T-helper 17 cell (primary cell): ENCODE data around the gene CDC42EP5. TPM values are rescaled to one million over a fixed set of nuclear protein-coding genes. Genes with fewer than 3 reads are reported as not detected.
"Not testable (repeated sequence)": the region's sequence is repeated elsewhere in the genome, so short reads cannot be mapped to it uniquely, and the experiment has no call there.

ENCODE experiments used
- ATAC-seq: fragments of 150-1000 bp; cut with Tn5 transposase; 2 replicates; pipeline ENCODE4 v1.10.0; 2021; ENCODE audit warnings: mild to moderate bottlenecking, moderate library complexity
- DNase-seq, 3 donors: peaks; one replicate each; pipeline versions ENCODE4 v3.0.0 to v3.0.0-alpha.2; 2020 to 2021
- H3K9me3 ChIP-seq: one replicate; pipeline ENCODE4 v1.7.0; 2013; ENCODE audit warnings: low read length, mild to moderate bottlenecking; ENCODE audit not compliant: control insufficient read depth, poor library complexity, severe bottlenecking
- H3K27ac Mint-ChIP-seq: one replicate; pipeline ENCODE4 v1.8.0; 2022; ENCODE audit warnings: mild to moderate bottlenecking, moderate library complexity, mixed read lengths
- H3K27me3 Mint-ChIP-seq: one replicate; pipeline ENCODE4 v1.8.0; 2022; ENCODE audit warnings: mixed read lengths
- H3K36me3 Mint-ChIP-seq: one replicate; pipeline ENCODE4 v1.8.0; 2022; ENCODE audit warnings: low read depth, mixed read lengths
- H3K4me1 Mint-ChIP-seq: one replicate; pipeline ENCODE4 v1.8.0; 2022; ENCODE audit warnings: mild to moderate bottlenecking, mixed read lengths
- H3K4me3 Mint-ChIP-seq: one replicate; pipeline ENCODE4 v1.8.0; 2022; ENCODE audit warnings: mild to moderate bottlenecking, moderate library complexity, mixed read lengths
- total RNA-seq, 4 donors: library from RNA in 2 of 4; stranded (reverse) in 2 of 4; gene quantifications; one replicate each; pipeline ENCODE4 v1.2.3 and lab custom pipeline; 2022 to 2026

Gene CDC42EP5
- total RNA-seq, 2 donors from 2014 or later: not detected

DNA sequence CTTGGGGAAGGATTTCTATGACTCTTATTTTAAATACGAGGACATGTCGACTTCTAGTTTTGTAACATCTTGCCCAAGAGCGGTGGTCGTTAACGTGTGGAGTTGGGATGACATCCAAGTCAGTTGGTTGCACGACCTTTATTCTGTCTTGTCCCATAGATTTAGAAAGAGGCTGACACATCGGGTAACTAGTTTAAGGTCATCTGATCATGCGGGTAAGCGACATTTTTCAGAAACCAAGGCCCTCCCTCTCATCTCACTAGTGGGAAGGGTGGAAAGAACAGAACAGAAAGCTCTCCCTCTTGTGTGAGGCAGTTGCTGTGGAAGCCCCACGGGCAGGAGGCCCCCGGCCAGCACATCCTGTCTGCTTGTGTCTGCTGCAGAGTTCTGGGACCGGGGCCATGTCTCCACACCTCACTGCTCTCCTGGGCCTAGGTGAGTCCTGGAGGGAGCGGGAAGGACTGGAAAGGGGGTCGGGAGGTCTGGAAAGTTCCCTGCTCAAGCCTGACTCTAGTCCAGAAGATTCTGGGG, 29.5 kb upstream of the CDC42EP5 start, which contains the start of gene LAIR2:
Gene LAIR2, plus strand, starts transcription at position 314 of the 531 bp plus-strand sequence. Its CDS starts 88 bp downstream, at position 402.
- Mint-ChIP-seq H3K36me3 (no peaks in the 10 kb centered on the region), H3K4me3 (no peak within 1 kb of the TSS), H3K27me3 (peaks cover 53% of the 10 kb centered on the region), H3K4me1 (peaks cover 17% of the 10 kb centered on the region), H3K27ac (no peak within 1 kb of the TSS)
- DNase-seq: no peak
- H3K9me3 ChIP-seq: no peaks in the 10 kb centered on the region
- ATAC-seq: no peak

DNA sequence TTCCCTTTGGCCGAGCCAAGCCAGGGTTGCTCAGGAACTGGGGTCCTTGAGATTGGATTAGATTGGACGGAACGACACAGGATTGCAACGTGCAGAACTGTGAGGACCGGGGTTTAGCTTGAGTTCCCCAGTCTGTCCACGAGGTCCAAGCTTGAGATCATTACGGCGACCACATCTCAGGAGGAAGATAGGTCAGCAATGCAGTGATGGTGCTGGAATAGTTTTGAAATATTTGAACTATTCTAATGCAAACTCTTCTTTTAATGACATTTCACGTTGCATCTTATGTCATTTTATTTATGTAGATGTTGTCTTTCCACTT, 25.3 kb upstream of the CDC42EP5 start:
- not testable (repeated sequence) for H3K9me3 ChIP-seq, H3K36me3 Mint-ChIP-seq, H3K4me3 Mint-ChIP-seq, H3K27ac Mint-ChIP-seq, DNase-seq
- Mint-ChIP-seq H3K27me3 (peaks cover 41% of the 10 kb centered on the region), H3K4me1 (peaks cover 14% of the 10 kb centered on the region)
- peak; percentile 41 for ATAC-seq

DNA sequence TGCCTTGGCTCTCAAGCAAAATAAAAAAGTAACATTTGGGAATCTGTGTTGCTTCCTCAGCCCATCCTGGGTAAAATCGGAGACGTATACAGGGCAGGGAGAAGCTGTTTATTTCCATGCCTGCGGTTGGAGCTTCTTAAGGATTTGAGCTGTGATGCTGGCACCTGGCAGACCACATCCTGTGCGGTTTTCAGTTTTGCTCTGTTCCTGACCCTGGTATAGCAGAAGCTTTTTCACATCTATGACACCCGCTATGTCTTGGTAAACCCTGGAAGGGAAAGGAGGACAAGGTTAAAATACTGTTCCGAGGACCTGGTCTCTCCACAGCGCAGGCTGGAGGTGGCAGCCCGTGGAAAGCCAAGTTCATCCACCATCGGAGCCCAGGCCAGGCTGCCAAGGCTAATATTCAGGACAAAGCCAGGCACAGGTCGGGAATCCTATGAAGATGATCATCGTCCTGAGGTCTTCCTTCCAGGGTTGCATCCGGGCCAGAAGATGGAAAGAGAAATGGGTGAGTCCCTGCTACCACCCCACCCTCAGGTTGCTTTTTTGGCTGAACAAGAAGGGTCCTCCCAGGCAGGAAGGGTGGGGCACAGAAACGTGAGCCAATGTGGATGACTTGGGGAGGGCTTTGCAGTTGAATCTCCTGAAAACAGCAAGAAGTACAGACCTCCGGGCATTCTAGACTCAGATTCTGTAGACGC, 24.8 kb upstream of the CDC42EP5 start:
- peak; percentile 82 for ATAC-seq
- not testable (repeated sequence) for H3K27ac Mint-ChIP-seq, H3K9me3 ChIP-seq, H3K36me3 Mint-ChIP-seq, DNase-seq
- Mint-ChIP-seq H3K4me1 (peaks cover 14% of the 10 kb centered on the region), H3K27me3 (peaks cover 46% of the 10 kb centered on the region), H3K4me3 (peak overlapping the region; percentile 33)

DNA sequence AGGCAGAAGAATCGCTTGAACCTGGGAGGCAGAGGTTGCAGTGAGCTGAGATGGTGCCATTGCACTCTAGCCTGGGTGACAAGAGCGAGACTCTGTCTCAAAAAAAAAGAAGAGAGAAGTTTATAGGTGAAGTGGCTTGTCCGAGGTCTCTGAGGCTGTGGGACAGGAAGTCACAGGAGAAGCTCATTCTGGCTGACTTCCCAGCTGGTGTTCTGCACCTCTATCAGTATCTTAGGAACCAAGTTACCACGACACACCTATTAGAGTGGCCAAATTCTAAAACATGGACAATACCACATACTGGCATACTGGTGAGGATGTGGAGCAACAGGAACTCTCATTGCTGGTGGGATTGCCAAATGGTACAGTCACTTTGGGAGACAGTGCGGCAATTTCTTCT, 22.2 kb upstream of the CDC42EP5 start:
- Mint-ChIP-seq H3K4me1 (peaks cover 19% of the 10 kb centered on the region), H3K27me3 (peaks cover 30% of the 10 kb centered on the region)
- not testable (repeated sequence) for H3K9me3 ChIP-seq, DNase-seq, H3K4me3 Mint-ChIP-seq, H3K27ac Mint-ChIP-seq, H3K36me3 Mint-ChIP-seq, ATAC-seq

DNA sequence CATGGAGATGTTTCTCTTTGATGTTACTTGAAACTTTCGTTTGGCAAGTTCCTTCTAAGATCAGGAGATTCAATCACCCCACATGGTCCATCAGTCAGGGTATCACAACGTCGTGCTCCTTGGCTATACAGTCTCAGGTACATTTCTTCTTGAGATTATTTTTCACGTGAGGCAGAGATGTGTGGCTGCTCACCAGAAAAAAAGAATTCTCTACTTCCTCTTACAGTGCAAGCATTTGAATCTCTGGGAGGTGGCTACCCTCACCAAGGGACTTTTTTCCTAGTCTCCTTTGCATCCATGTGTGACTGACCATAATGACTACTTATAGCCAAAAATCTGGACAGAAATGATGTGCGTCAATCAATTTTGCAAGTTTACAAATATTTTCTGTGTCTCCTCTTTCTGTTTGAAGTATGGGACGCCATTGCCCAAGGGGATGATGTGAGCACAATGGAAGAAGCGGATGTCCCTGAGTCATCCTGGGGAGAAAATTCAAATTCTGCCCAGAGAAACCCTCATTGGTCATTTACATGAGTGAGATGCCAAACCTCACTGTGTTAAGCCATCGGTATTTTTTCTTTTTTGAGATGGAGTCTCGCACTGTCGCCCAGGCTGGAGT, 21.0 kb upstream of the CDC42EP5 start:
- no peaks in the 10 kb centered on the region for H3K9me3 ChIP-seq
- DNase-seq (no peak), ATAC-seq (no peak)
- Mint-ChIP-seq H3K36me3 (no peaks in the 10 kb centered on the region), H3K27ac (no peak overlapping the region), H3K27me3 (peaks cover 31% of the 10 kb centered on the region), H3K4me3 (no peak overlapping the region), H3K4me1 (peaks cover 18% of the 10 kb centered on the region)

DNA sequence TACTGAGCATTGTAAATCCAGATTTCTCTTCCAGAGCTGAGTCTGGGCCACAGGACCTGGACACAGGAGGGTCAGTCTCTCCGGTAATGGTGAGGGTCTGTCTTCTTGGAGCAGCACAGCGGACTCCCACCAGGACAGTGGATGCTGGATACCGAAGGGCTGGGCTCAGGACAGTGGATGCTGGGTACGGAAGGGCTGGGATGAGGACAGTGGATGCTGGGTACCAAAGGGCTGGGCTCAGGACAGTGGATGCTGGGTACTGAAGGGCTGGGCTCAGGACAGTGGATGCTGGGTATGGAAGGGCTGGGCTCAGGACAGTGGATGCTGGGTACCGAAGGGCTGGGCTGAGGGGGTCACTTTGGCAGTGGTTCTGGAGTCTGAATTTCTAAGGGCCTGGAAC, 20.0 kb upstream of the CDC42EP5 start:
- H3K36me3 Mint-ChIP-seq, ATAC-seq, H3K4me3 Mint-ChIP-seq, H3K27ac Mint-ChIP-seq, DNase-seq, H3K9me3 ChIP-seq: not testable (repeated sequence)
- Mint-ChIP-seq H3K4me1 (peaks cover 17% of the 10 kb centered on the region), H3K27me3 (peaks cover 31% of the 10 kb centered on the region)

DNA sequence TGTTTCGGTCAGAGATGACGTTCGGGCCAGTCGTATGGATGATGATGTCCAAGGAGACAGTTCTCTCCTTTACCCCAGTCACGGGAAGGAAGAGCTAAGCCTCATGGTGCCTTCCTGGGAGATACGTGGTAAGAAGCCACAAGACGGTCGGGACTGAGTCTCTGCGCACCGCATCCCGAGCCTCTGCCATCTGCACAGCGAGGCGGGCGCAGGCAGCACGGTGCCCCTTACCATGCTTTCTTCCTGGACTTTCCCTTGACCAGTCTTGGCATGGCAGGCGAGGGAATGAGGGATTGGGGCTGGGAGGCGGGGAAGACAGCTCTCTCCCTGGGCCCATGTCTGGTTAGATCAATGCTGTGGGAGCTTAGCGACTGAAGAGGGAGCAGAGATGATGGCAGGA, 19.5 kb upstream of the CDC42EP5 start:
- Mint-ChIP-seq H3K4me1 (peaks cover 12% of the 10 kb centered on the region), H3K27me3 (peaks cover 31% of the 10 kb centered on the region), H3K27ac (no peak overlapping the region), H3K36me3 (no peaks in the 10 kb centered on the region), H3K4me3 (no peak overlapping the region)
- DNase-seq: no peak
- no peak for ATAC-seq
- no peaks in the 10 kb centered on the region for H3K9me3 ChIP-seq

DNA sequence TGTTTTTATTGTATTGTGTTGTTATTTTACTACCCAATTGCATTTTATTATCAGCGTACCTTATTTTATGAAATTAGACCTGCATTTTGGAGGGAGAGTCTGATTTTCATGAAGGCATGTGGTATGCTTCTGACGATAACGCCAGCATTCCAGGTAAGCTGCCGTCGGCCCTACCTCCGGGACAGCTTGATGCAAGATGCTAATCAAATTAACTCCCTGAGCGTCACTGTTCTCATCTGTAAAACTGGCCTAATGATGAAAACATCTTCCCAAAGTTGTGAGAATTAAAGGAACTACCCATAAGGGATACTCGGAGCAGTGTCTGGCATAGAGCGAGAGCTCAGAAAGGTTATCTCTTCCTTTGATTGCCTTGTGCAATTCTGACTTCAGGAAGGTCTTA, 16.7 kb upstream of the CDC42EP5 start:
- no peak overlapping the region for H3K4me3 Mint-ChIP-seq
- DNase-seq (no peak), ATAC-seq (no peak)
- no peaks in the 10 kb centered on the region for H3K9me3 ChIP-seq
- H3K36me3 Mint-ChIP-seq: no peaks in the 10 kb centered on the region
- no peak overlapping the region for H3K27ac Mint-ChIP-seq
- H3K4me1 Mint-ChIP-seq: peaks cover 9% of the 10 kb centered on the region
- peaks cover 27% of the 10 kb centered on the region for H3K27me3 Mint-ChIP-seq

DNA sequence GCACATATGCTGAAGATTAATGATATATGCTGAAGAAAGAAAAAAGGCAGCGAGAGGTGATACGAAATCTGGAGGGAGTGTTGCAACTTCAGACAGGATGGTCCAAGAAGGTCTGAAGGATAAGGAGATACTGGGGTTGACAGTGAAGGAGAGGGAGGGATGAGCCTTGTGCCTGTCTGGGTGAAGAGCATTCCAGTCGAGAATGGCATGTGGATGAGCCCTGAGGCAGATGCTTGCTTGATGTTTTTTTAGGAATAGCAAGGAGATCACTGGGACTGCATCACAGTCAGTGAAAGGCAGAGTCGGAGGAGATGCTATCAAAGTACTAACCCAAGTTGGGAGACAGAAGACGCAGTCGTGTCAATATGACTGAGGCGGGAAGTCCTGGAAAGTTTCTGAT, 16.2 kb upstream of the CDC42EP5 start:
- Mint-ChIP-seq H3K4me3 (no peak overlapping the region), H3K27ac (no peak overlapping the region), H3K36me3 (no peaks in the 10 kb centered on the region), H3K4me1 (peaks cover 9% of the 10 kb centered on the region), H3K27me3 (peaks cover 30% of the 10 kb centered on the region)
- no peaks in the 10 kb centered on the region for H3K9me3 ChIP-seq
- DNase-seq: no peak
- no peak for ATAC-seq

DNA sequence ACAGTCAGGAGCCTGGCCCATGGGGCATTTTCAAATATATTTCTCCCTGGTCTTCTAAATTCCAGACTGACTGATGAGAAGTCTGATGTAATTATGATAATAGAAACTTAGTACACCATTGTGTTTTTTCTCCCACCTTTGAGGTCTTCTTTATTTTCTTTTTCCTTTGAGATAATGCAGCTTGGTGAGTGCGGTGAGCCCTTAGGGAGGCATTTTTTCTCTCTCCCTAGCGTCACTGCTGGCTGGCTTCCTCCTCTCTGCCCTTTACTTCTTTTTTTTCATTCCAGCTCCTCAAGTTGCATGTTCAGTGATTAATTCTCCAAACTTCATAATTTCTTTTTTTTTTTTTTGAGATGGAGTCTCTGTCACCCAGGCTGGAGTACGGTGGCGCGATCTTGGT, 12.8 kb upstream of the CDC42EP5 start:
- ATAC-seq (no peak), DNase-seq (no peak)
- Mint-ChIP-seq H3K36me3 (peaks cover 4% of the 10 kb centered on the region), H3K4me3 (no peak overlapping the region), H3K27ac (no peak overlapping the region), H3K4me1 (peaks cover 15% of the 10 kb centered on the region), H3K27me3 (peaks cover 38% of the 10 kb centered on the region)
- H3K9me3 ChIP-seq: no peaks in the 10 kb centered on the region

DNA sequence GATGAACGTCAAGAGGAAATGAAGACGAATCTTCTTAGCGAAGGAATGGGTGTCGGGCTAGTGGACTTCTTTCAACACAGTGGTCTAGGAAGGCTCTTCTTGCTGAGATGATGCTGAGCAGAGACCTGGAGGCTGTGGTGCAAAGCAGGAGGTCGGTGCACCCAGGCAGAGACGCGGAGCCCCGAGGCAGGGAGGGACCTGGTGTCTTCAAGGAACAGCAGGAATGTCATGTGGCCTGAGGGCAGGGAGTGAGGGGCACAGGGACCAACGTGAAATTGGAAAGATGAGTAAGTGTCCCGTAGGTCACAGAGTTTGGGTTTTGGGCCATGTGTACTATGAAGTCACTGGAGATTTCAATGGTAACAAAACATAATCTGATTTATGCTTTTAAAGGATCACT, 11.4 kb upstream of the CDC42EP5 start:
- peaks cover 41% of the 10 kb centered on the region for H3K27me3 Mint-ChIP-seq
- H3K27ac Mint-ChIP-seq: peak overlapping the region; percentile 24
- H3K36me3 Mint-ChIP-seq: peaks cover 4% of the 10 kb centered on the region
- ATAC-seq (no peak), DNase-seq (no peak)
- no peaks in the 10 kb centered on the region for H3K9me3 ChIP-seq
- no peak overlapping the region for H3K4me3 Mint-ChIP-seq
- peaks cover 13% of the 10 kb centered on the region for H3K4me1 Mint-ChIP-seq

DNA sequence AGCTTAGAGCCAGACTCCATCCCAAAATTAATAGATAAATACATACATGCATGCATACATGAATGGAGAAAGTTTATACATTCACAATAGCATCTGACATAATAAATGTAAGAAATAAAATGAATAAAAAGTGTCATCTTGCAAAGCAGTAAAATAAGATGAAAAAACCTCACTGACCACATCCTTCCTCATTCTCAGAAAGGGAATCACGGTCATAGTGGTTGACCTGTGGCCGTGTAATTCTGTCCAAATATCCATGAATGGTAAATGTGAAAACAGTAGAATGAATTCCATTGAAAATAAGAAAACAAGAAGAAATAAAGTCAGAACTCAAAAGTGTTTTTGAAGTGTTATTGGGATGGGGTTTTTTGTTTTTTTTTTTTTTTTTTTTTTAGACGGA, 9.8 kb upstream of the CDC42EP5 start:
- Mint-ChIP-seq H3K4me1 (peaks cover 12% of the 10 kb centered on the region), H3K27ac (no peak overlapping the region), H3K27me3 (peaks cover 44% of the 10 kb centered on the region), H3K36me3 (peaks cover 4% of the 10 kb centered on the region), H3K4me3 (no peak overlapping the region)
- ATAC-seq: no peak
- DNase-seq: no peak
- H3K9me3 ChIP-seq: no peaks in the 10 kb centered on the region

DNA sequence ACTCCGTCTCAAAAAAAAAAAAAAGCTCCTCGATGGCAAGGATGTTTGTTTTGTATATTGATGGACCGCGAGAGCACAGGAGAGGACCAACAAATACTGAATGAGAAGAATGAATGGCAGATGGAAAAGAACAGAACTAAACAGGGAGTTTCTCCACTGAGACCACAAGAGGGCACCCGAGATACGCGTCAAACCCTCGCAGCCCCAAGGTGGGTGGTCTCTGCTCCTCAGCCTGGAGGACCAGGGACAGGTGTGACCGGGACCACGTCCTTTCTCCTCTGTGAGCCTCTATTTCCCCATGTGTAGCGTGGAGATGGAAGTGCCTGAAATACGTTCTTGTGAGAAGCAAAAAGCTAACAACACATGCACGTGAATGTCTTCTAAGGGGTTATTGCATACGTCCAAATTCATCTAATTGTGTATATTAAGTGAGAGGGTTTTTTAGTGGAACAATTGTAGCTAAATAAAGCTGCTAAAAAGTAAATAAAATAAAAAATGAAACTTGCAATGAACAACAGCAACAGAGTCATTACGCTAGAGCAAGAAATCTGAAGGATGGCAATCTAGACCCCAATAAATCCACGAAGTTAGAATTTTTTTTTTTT, 8.3 kb upstream of the CDC42EP5 start:
- peaks cover 4% of the 10 kb centered on the region for H3K36me3 Mint-ChIP-seq
- H3K9me3 ChIP-seq: no peaks in the 10 kb centered on the region
- no peak overlapping the region for H3K4me3 Mint-ChIP-seq
- H3K27me3 Mint-ChIP-seq: peaks cover 50% of the 10 kb centered on the region
- peaks cover 14% of the 10 kb centered on the region for H3K4me1 Mint-ChIP-seq
- ATAC-seq (peak; percentile 54), DNase-seq (peak in 1 of 3 donors; percentile 34)
- no peak overlapping the region for H3K27ac Mint-ChIP-seq
